Duodenal mucosa (tissue), 2 donors: ENCODE data around the gene PTPN9.

ENCODE experiments used
- H3K27ac ChIP-seq: one replicate; pipeline ENCODE4 v1.7.0; 2013; ENCODE audit warnings: low read depth, low read length
- H3K27me3 ChIP-seq, 2 donors: one replicate each; pipeline ENCODE4 v1.7.0; 2013; ENCODE audit warnings: low read length in 2 of 2, control low read depth in 1 of 2; ENCODE audit not compliant: insufficient read depth in 2 of 2, control insufficient read depth in 1 of 2
- H3K36me3 ChIP-seq, 2 donors: one replicate each; pipeline ENCODE4 v1.7.0; 2013; ENCODE audit warnings: low read length in 2 of 2, control low read depth in 1 of 2; ENCODE audit not compliant: insufficient read depth in 2 of 2, control insufficient read depth in 1 of 2
- H3K4me1 ChIP-seq, 2 donors: one replicate each; pipeline ENCODE4 v1.7.0; 2013; ENCODE audit warnings: low read length in 2 of 2, control low read depth in 1 of 2; ENCODE audit not compliant: insufficient read depth in 2 of 2, control insufficient read depth in 1 of 2
- H3K4me3 ChIP-seq, 2 donors: one replicate each; pipeline ENCODE4 v1.7.0; 2013; ENCODE audit warnings: low read length in 2 of 2, low read depth in 1 of 2
- H3K9ac ChIP-seq, 2 donors: one replicate each; pipeline ENCODE4 v1.7.0; 2013; ENCODE audit warnings: low read length in 2 of 2, low read depth in 1 of 2
- H3K9me3 ChIP-seq, 2 donors: one replicate each; pipeline ENCODE4 v1.7.0; 2013; ENCODE audit warnings: low read length in 2 of 2, control low read depth in 1 of 2; ENCODE audit not compliant: control insufficient read depth in 1 of 2

Gene PTPN9

DNA sequence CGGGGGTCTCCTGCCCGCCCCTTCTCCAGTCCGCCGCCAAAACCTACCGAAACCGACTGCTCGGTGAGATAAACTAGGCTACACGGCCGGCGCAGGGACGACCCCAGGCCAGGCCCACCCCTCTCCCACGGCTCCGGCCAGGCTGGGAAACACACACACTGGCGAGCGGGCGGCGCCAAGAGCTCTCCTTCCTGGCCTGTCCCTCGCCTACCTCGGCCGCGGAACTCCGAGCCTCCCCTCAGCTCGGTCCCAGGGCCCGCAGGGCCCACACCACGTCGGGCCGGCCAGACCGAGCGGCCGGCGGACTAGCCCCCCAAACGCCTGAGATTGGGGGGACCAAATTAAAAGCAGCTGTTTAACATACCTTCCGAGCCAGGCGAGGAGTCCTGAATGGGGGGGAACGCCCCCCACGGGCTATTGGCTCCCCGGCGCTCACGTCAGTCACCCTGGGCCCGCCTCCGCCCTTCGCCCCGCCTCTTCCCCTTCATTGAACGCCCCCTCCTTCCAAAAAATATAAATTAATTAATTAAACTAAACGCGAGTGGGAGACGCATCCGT is 123.6 kb downstream of the PTPN9 start:
- H3K27me3 ChIP-seq: no peaks in the 10 kb centered on the region
- H3K9ac ChIP-seq: peak overlapping the region; percentile 73 to 79
- H3K9me3 ChIP-seq: no peaks in the 10 kb centered on the region
- peak overlapping the region; percentile 91 for H3K27ac ChIP-seq
- peak overlapping the region; percentile 80 to 85 for H3K4me3 ChIP-seq
- H3K4me1 ChIP-seq: peaks cover 2 to 25% of the 10 kb centered on the region in 2 donors
- no peaks in the 10 kb centered on the region for H3K36me3 ChIP-seq

DNA sequence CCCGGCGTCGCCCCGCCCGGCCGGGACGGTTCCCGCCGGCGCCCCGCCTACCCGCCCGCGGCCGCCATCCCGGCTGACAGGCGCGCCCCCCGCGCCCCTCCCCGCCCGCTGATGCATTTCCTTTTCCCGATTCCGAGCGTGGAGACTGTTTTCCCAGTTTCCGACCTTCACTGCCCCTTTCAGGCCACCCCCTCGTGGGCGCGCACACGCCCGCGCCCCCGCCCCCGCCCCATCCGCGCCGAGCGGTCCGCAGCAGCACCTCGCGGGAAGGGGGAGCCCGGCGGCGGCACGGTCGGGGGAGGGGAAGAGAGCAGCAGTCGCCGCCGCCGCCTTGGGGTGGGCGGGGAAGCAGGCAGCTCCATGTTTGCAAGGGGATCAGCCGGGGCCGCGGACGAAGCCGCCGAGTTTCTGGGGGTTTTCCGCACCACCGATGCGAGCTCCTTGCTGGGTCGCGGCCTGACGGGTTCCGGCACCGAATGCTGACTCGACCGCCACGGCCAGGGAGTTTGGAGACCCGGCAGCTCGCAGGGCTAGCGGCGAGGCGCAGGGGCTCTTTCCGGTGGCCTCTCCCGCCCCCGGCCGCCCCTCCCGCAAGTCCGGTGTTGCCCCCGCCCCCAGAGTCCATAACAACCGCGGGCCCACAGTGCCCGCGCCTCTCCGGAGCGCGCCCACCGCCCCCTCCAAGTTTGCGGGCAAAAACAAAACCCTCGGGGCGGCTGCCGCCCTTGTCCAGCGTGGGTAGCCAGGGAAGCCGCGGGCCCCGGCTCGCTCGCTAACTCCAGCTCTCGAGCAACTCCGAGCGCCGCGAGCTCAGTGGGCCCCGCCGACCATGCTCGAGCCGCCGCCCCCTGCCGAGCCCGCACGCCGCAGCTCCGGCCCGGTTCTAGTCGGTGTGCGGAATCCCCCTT is 124.4 kb downstream of the PTPN9 start:
- Histone ChIP-seq H3K36me3 (no peaks in the 10 kb centered on the region), H3K4me1 (peaks cover 0 to 26% of the 10 kb centered on the region in 2 donors), H3K27me3 (no peaks in the 10 kb centered on the region), H3K9ac (peak overlapping the region; percentile 73 to 79), H3K4me3 (peak overlapping the region; percentile 80 to 85), H3K9me3 (no peaks in the 10 kb centered on the region), H3K27ac (peak overlapping the region; percentile 91)

DNA sequence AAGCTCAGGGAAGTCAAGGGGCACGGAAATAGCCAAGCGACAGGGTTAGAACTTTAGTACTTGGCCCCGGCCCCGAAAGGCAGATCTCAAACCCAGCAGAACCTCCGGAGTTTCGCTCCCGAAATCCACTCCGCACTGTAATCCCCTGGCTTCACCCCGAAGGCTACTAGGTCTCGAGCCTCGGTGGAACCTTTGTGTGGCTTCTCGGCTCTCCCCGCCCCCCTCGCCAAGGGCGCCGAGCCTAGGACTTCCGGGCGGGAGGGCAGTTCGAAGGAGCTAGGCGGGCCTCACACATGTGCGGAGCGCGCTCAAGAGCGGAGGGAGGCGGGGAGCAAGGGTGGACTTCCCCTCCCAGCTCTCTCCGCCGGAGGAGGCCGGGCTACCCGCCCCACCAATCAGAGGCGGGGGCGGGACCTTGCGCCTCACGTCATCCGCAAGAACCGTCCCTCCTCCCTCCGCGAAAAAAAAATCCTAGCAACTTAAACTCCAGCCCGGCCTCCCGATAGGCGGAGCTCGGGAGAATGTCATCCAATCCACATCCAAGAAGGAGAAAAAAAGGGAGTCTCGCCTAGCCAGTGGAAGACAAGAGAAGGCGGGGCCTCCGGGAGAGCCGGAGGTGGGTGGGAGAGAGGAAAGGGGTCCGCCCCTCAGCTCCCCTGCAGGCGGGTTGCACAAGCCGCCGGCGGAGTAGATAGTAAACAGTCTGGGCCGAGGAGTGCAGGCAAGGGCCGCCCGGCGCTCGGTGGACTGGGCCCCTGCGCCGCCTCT is 125.2 kb downstream of the PTPN9 start:
- H3K9ac ChIP-seq: peak overlapping the region; percentile 80 to 97
- H3K36me3 ChIP-seq: no peaks in the 10 kb centered on the region
- peaks cover 7 to 32% of the 10 kb centered on the region in 2 donors for H3K4me1 ChIP-seq
- H3K27me3 ChIP-seq: no peaks in the 10 kb centered on the region
- peak overlapping the region; percentile 84 to 86 for H3K4me3 ChIP-seq
- no peaks in the 10 kb centered on the region for H3K9me3 ChIP-seq
- H3K27ac ChIP-seq: peak overlapping the region; percentile 92

DNA sequence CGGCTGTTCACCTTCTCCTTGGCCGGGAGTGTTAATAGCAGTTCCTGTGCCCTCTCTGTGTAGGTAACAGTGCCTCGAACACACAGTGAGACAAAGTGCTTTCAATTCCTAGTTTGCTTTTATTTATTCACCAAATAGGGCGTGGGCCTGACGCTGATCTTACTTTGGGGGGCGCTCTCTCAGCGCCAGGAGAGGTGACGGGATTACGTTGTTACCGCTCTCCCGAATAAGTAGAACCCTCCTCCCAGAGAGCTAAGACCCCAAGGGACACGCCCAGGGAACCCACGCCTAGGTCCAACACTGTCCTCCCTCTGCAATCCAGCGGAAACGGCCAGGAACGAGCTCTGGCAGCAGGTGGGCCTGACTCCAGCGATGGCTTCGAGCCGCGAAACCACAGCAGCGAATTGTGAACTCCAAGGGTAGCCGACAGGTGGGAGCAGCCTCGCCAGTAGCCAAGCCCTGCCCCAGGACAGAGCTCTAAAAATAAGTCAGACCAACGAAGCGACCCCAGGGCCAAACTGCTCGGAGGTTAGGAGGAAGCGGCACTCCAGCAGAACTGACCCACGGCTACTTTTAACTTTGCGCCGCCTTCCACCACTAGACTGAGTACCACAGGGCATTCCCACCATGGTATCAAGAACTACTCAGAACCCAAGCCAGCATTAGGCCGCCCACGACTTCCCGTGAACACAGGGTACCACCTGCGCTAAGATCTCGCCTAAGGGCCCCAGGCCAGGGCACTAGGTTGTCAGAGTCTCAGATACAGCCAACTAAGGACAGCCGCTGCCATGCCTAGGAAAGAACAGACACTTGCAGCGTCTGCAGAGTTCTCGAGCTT is 126.0 kb downstream of the PTPN9 start:
- Histone ChIP-seq H3K9me3 (no peaks in the 10 kb centered on the region), H3K9ac (peak overlapping the region; percentile 80 to 97), H3K4me1 (peaks cover 8 to 32% of the 10 kb centered on the region in 2 donors), H3K36me3 (no peaks in the 10 kb centered on the region), H3K27ac (peak overlapping the region; percentile 92), H3K4me3 (peak overlapping the region; percentile 84 to 86), H3K27me3 (no peaks in the 10 kb centered on the region)

DNA sequence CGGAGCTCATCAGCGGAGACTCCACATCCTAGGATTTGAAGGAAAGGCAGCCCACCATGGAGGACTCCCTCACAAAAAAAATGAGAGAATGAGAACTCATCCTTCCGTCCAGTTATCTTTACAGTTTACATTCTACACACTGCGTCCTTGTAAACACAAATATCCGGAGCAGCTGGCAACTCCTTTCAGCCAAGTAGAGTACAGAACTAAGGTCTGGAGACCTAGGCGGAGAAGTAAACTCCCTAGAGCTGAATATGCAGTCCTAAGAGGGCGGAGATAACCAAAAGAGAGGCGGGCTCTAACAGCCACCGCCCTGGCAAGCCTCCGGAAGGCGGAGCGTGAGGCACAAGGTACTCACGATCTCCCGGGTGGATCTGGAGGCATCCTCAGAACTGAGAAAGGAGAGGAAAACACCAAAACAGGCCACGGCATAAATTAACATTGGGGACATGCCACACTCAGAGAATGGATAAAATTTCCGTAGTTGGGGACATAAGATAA is 126.7 kb downstream of the PTPN9 start:
- peak overlapping the region; percentile 92 for H3K27ac ChIP-seq
- H3K4me3 ChIP-seq: peak overlapping the region; percentile 84 to 86
- H3K27me3 ChIP-seq: no peaks in the 10 kb centered on the region
- H3K4me1 ChIP-seq: peaks cover 8 to 32% of the 10 kb centered on the region in 2 donors
- peak overlapping the region; percentile 80 to 97 for H3K9ac ChIP-seq
- H3K9me3 ChIP-seq: no peaks in the 10 kb centered on the region
- H3K36me3 ChIP-seq: peaks cover 0 to 1% of the 10 kb centered on the region in 2 donors

DNA sequence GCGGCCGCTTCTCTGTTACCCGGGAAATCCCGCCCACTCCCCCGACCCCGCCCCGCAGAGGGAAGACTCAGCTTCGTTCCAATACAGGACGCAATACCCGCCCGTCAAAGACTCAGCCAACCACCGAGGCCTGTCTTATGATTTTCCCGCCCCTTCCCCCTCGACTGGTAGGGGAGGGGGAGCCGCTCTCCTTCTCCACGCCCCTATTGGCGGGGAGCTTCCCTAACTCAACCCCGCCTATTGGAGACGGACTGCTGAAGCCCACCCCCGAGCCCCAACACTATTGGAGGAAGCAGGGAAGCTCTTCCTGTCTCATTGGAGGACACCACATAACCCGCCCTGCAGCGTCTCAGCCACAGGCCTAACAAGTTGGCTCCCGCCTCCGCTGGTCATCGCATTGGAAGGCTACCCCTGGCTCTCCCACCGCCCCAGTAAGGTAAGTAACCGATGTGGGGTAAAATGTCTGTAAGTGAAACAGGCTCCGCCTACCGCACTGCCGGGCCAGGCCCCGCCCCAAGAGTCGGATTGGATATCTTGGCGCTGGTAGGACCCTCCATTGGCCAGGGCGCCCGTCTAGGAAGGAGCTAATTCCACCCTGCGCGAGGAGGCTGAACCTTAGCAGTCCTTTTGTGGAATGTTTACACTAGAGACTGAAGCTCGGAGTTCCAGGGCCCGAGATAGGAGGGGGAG is 127.3 kb downstream of the PTPN9 start, which contains the start of gene SIN3A:
Gene SIN3A, minus strand, starts transcription at position 17 of the 690 bp plus-strand sequence. CDS start 21,315 bp downstream, outside the sequence.
- Histone ChIP-seq H3K9ac (peak within 1 kb of the TSS; percentile 80 to 97), H3K27ac (peak within 1 kb of the TSS; percentile 98), H3K36me3 (peaks cover 0 to 6% of the 10 kb centered on the region in 2 donors), H3K9me3 (no peaks in the 10 kb centered on the region), H3K27me3 (no peaks in the 10 kb centered on the region), H3K4me1 (peaks cover 11 to 32% of the 10 kb centered on the region in 2 donors), H3K4me3 (peak within 1 kb of the TSS; percentile 88 to 94)

DNA sequence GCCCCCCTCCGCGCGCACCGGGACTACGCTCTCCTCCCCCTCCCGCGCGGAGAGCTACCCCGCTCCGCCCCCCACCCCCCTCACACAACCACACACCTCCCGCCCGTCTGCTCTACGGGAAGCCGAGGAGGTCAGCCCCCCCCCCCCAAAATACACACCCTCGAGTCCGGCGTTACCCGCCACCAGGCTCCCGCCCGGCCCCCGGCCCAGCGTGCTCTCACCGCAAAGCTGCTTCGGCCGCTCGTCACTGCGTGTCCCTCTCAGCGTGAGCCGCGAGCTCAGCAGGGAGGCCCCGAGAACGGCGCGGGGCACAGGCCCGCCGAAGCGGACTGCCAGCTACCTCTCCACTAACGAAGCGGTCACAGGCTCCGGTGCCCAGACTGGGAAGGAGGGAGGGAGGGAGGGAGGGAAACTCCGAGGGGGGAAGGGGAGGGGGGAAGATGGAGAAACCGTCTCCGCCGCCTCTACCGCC is 127.9 kb downstream of the PTPN9 start:
- peak overlapping the region; percentile 65 to 79 for H3K4me3 ChIP-seq
- H3K4me1 ChIP-seq: peaks cover 12 to 29% of the 10 kb centered on the region in 2 donors
- peaks cover 0 to 6% of the 10 kb centered on the region in 2 donors for H3K36me3 ChIP-seq
- H3K9ac ChIP-seq: peak overlapping the region; percentile 41 to 72
- peak overlapping the region; percentile 98 for H3K27ac ChIP-seq
- H3K9me3 ChIP-seq: no peaks in the 10 kb centered on the region
- no peaks in the 10 kb centered on the region for H3K27me3 ChIP-seq

DNA sequence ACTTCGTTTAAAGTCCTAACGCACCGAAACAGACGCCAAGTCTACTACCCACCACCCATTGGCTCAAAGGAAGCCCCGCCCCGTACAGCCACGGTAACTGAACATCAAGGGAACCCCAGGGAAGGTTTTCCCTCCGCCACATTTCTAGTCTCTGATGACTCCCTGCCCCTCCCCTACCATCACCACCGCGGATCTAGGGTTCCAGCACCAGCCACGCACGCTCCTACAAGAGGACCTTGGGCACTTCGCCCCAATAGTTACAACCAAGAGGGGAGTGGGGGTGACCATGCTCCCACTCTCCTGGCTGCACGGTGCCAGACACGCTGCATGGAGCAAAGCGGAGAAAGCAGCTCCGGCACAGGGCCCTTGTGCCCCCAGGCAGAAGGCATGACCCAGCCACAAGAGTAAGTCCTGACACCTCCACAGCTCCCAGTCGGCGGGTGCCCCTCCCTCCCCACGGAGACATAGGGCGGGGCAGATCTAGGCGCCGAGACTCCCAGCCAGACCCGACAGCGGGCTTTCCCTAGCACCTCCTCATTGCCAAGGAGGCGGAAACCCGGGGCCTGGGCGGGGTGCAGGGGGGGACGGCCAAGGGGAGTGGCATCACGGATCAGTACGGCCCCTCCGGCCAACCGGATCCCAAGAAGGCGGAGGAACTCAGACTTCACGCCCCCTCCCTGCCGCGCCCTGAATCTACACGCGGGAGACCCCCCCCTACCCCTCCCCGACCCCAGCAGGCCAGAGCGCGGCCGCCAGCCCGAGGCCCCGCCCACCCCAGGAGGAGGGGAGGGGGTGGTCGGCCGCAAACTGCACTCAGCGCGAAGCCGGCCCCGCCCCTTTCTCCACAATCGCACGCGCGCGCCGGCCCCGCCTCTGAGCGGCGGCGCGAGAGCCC is 128.6 kb downstream of the PTPN9 start:
- Histone ChIP-seq H3K9me3 (no peaks in the 10 kb centered on the region), H3K4me3 (peak overlapping the region; percentile 88 to 94), H3K27me3 (no peaks in the 10 kb centered on the region), H3K27ac (peak overlapping the region; percentile 92), H3K4me1 (peaks cover 14 to 26% of the 10 kb centered on the region in 2 donors), H3K9ac (peak overlapping the region; percentile 65 to 91), H3K36me3 (peaks cover 0 to 9% of the 10 kb centered on the region in 2 donors)
